Suprapubic skin (tissue), 4 donors: Measurements from ENCODE around the gene PDS5B.
"Not testable (repeated sequence)": the region's sequence is repeated elsewhere in the genome, so short reads cannot be mapped to it uniquely, and the experiment has no call there.

Experiments
- CTCF ChIP-seq, 2 donors: fragments of 200-600 bp in 1 of 2; fragments of 450-650 bp in 1 of 2; sonication (generic) in 1 of 2; IDR thresholded peaks; one replicate each; pipeline ENCODE4 v1.5.1; 2016 to 2019; ENCODE audit warnings: antibody characterized with exemption in 2 of 2, mild to moderate bottlenecking in 1 of 2, moderate library complexity in 1 of 2
- EP300 ChIP-seq: sonication (generic); formaldehyde crosslinking; IDR thresholded peaks from one replicate; pipeline ENCODE4 v1.6.1; 2017; ENCODE audit warnings: antibody characterized with exemption
- POLR2A ChIP-seq, 2 donors: fragments of 450-650 bp; IDR thresholded peaks; one replicate each; pipeline ENCODE4 v1.6.1; 2017; ENCODE audit warnings: antibody characterized with exemption in 2 of 2, mild to moderate bottlenecking in 2 of 2, moderate library complexity in 2 of 2
- POLR2AphosphoS5 ChIP-seq, 3 donors: sonication (generic); formaldehyde crosslinking; IDR thresholded peaks; one replicate each; pipeline ENCODE4 v1.6.1; 2017; ENCODE audit warnings: antibody characterized with exemption in 3 of 3

- not testable (repeated sequence) for TF ChIP-seq CTCF (IDR thresholded peaks at IDR 0.05); EP300; POLR2AphosphoS5 (IDR thresholded peaks at IDR 0.05); POLR2A (IDR thresholded peaks at IDR 0.05)
These were observed 240.1 kb downstream of the PDS5B start for GRCh38 chr13:32826372-32826771.
